IMR-90 (cell line): Measurements from ENCODE around the gene SYCP1.

Source experiments
- ELK1 ChIP-seq: fragments of 150-350 bp; IDR thresholded peaks from 2 replicates; pipeline ENCODE4 v1.6.1; 2016; ENCODE audit warnings: low read depth, mild to moderate bottlenecking, low read length, moderate library complexity, borderline replicate concordance
- MXI1 ChIP-seq: IDR thresholded peaks from 2 replicates; pipeline ENCODE4 v1.6.1; 2012; ENCODE audit warnings: low read depth, mild to moderate bottlenecking, low read length, moderate library complexity, borderline replicate concordance
- POLR2A ChIP-seq: IDR thresholded peaks from 2 replicates; pipeline ENCODE4 v1.6.1; 2012; ENCODE audit warnings: mild to moderate bottlenecking, low read depth, low read length
- RCOR1 ChIP-seq: IDR thresholded peaks from 2 replicates; pipeline ENCODE4 v1.6.1; 2012; ENCODE audit warnings: mild to moderate bottlenecking, low read length, improper control_type of control experiment; ENCODE audit not compliant: insufficient replicate concordance
- RFX5 ChIP-seq: IDR thresholded peaks from 2 replicates; pipeline ENCODE4 v1.8.0; 2012; ENCODE audit warnings: low read depth, mild to moderate bottlenecking, low read length, moderate library complexity
- SMC3 ChIP-seq: fragments of 150-350 bp; IDR thresholded peaks from 2 replicates; pipeline ENCODE4 v1.6.1; 2016; ENCODE audit warnings: low read depth, mild to moderate bottlenecking, antibody characterized with exemption, low read length, moderate library complexity
- USF2 ChIP-seq: fragments of 150-350 bp; IDR thresholded peaks from 2 replicates; pipeline ENCODE4 v1.6.1; 2017; ENCODE audit warnings: mild to moderate bottlenecking, antibody characterized with exemption, low read length, low read depth
- TF ChIP-seq, protein P1 (sequence below): conservative IDR thresholded peaks from 2 replicates; pipeline ENCODE4 v1.5.1; 2012; ENCODE audit warnings: mild to moderate bottlenecking, low read depth, low read length, improper control_type of control experiment

DNA sequence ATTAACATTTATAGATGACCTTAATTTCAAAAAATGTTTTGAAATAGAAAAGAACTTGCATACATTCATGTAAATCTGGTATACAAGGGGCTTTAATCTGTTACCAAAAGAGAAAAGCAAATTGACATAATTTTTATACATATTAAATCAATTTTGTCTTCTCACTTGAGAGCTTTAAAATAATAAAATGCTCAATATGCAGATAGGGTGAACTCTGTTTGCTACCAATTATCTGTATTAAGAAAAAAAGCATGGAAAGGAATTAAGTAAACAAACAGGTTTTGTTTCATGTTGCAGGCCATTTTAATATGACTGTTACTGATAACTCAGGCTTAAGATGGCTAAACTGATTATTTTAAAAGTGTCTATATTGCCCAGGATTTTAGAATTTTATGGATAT, 168.9 kb downstream of the SYCP1 start:
- TF ChIP-seq, protein P1, sequence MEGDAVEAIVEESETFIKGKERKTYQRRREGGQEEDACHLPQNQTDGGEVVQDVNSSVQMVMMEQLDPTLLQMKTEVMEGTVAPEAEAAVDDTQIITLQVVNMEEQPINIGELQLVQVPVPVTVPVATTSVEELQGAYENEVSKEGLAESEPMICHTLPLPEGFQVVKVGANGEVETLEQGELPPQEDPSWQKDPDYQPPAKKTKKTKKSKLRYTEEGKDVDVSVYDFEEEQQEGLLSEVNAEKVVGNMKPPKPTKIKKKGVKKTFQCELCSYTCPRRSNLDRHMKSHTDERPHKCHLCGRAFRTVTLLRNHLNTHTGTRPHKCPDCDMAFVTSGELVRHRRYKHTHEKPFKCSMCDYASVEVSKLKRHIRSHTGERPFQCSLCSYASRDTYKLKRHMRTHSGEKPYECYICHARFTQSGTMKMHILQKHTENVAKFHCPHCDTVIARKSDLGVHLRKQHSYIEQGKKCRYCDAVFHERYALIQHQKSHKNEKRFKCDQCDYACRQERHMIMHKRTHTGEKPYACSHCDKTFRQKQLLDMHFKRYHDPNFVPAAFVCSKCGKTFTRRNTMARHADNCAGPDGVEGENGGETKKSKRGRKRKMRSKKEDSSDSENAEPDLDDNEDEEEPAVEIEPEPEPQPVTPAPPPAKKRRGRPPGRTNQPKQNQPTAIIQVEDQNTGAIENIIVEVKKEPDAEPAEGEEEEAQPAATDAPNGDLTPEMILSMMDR: no peak
- no peak for TF ChIP-seq MXI1
- TF ChIP-seq SMC3: no peak
- TF ChIP-seq POLR2A: no peak
- no peak for TF ChIP-seq USF2
- no peak for TF ChIP-seq RCOR1
- TF ChIP-seq RFX5: no peak
- TF ChIP-seq ELK1: no peak
